Hematopoietic multipotent progenitor cell treated with erythropoietin and hydrocortisone succinate and interleukin-3 and kit ligand, for 4 days (in vitro differentiated cells): ENCODE data around the gene SURF4.
"Not testable (repeated sequence)": the region's sequence is repeated elsewhere in the genome, so short reads cannot be mapped to it uniquely, and the experiment has no call there.

Source experiments
- DNase-seq: peaks from one replicate; pipeline ENCODE4 v3.0.0-alpha.2; 2015

Gene SURF4

DNA sequence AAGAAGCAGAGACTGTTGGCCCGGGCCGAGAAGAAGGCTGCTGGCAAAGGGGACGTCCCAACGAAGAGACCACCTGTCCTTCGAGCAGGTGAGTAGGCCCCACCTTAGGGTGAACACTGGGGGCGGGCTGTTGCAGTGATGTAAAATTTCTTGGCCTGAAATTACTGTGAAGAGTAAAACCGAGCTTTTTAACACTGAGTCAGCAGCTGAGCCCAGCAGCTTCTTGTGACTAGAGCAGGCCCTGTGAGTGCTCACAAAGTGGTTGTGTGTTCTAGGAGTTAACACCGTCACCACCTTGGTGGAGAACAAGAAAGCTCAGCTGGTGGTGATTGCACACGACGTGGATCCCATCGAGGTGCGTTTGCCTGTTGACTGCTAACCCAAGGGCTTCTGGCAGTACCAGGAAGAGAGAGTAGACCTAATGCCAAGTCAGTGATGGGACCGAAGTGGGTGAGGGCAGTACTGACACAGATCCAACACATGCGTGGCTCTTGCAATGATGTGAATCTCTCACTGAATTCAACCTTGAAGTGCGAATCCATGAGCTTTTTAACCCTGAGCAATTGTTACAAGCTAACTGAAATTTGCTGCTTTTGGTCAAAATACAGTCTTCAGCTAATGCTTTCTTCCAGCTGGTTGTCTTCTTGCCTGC lies 25.8 kb downstream of the SURF4 start:
- no peak for DNase-seq

DNA sequence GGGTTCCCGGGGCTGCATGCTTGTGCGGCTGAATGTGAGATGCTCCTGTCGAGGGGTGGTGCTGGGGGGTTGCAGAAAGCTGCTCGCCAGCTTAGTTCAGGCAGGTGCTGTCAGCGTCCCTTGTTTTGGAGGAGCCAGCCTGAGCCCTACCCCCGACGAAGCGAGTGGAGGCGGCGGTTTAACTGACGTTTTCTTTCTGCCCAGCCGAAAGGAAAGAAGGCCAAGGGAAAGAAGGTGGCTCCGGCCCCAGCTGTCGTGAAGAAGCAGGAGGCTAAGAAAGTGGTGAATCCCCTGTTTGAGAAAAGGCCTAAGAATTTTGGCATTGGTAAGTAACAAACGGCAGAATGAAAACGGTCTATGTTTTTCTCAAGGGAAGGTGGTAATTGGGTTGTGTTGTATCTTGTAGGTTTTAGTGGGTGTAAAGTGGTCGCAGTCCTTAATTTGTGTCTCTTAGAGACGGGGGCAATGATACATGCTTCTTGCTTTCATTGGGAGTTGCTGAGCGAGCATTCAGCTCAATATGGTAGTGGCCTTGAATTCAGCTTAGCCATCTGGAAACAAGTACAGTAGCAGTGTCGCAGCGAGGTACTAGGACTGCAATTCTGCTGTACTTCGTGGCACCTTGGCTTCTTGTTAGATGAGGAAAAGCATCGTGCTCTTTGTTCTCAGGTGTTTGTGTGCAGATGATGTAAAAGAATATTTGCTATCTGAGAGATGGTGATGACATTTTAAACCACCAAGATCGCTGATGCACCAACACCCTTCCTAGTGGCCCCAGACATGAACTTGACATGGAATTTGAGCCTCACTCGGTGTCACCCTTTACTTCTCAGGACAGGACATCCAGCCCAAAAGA lies 26.9 kb downstream of the SURF4 start:
- no peak for DNase-seq

DNA sequence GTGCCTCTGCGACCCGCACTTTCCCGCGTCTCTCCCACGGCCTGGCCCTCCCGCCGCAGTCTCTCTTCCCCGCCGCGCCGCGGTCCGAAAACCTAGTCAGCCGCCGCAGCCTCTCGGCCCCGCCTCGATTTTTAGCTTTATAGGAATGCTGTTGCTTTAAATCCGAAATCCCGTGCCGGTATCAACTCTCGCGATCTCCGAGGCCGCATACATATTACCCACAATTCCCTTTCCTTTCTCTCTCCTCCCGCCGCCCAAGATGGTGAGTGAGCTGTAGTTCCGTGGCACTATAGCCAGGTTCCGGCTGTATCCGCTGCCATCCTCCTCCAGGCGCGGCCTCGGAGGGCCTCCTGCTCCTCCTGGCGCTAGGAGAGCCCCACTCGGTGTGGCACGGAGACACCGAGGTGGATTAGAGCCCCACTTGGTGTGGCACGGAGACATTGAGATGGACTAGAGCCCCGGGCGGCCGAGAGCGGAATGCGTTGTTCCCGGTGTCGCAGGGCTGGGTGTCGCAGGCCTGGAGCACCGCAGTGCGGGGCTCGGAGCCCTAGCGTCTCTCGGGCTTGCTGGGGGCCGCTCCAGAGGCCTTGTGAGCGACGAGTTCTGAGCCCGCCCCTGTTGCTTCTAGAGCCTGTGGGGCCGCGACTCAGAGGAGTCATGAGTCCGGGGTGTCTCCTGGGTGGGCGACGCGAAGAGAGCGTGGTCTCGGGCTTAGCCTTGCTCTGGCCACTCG lies 27.7 kb downstream of the SURF4 start, which contains the start of the genes MED22 and RPL7A:
Gene MED22, minus strand, starts transcription at position 147 of the 733 bp plus-strand sequence. CDS start 1,469 bp downstream, outside the sequence.
Gene RPL7A, plus strand, starts transcription at position 234 of the 733 bp plus-strand sequence. Its CDS starts 26 bp downstream, at position 260.
- DNase-seq: peak; percentile 98

DNA sequence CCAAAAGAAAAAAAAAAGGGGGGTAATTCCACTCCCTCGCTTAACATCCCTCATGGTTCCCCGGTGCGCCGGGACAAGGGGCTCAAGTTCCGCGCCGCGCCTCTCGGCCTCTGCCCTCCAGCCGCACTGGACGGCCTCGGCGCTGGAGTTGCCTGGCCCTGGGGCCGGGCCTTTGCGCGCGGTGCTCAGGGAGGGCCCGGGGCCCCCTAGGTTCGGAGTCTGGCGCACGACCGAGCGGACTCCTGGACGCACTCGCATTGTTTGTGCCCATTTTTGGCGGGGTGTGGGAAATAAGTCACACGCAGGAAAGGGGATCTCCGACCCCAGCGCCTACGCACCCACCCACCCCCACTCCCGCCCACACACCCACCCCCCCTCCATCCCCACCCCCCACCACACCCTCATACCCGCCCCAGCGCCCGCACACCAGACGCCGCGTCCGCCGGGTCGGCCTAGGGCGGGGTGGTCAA lies 28.3 kb downstream of the SURF4 start:
- DNase-seq: peak; percentile 73

DNA sequence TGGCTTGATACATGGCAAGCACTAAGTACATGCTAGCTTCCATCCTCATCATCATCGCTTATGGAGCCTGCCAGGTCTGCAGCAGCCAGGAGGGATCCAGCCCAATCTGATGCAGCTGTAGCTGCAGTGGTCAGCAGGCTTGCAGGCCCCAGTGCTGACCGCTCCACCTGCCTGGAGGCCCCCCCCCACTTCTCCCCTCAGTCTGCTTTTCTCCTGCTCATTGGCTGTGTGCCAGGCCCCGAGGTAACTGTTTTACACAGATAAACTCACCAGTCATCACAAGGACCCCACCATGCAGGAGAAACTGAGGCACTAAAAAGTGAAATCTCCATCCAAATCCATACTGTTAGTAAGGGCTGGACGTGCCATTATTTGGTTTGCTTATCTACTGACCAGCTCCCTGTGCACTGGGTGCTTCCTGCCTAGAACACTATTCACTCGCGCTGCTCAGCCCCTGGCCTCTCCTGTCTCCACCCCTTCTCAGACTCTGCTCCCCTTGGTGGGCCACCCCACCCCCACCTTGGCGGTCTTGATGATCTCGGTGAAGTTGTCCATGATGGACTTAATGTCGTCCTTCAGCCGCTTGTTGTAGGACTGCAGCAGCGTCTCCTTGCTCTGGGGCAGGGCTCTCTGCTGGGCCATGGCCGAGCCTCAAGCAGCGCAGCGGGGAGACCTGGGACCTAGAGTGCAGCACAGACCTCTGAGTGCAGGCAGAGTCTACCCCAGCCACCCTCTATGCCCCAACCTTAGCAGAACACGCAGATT lies 29.7 kb downstream of the SURF4 start:
- no peak for DNase-seq

DNA sequence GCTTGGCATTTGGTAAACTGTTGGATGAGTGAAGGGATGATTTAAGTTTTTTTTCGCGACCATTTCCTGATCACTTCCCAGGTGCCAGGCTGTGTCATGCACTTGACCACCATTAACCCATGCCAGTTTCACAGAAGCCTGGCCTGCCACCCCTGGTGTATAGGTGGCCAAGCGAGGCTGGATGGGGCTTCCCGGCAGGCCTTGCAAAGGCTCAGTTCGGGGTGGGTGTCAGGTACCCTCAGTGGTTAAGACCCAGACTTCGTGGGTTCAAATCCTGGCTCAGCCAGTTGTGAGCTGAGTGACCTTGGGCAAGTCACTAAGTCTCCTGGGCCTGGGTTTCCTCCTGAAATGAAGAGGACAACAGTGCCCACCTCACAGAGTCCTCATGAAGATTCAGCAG lies 30.3 kb downstream of the SURF4 start:
- no peak for DNase-seq

DNA sequence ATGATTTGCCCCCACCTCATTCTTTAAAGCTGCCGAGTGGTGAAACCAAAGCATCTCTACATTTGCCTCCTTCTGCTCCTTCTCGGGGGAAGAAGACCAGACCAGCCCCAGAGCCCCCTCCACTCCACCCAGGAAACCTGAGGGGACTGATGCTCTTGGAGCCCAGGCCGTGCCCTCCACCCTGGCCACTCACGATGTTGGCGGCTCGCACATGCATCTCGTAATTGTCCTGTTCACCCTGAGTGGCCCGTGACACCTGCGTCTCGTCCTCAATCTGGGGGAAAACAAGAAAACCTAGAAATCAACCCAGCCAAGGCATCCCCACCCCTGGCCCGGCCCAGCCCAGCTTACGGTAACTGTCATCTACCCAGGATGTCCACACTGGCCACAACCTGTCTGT lies 30.9 kb downstream of the SURF4 start:
- no peak for DNase-seq

DNA sequence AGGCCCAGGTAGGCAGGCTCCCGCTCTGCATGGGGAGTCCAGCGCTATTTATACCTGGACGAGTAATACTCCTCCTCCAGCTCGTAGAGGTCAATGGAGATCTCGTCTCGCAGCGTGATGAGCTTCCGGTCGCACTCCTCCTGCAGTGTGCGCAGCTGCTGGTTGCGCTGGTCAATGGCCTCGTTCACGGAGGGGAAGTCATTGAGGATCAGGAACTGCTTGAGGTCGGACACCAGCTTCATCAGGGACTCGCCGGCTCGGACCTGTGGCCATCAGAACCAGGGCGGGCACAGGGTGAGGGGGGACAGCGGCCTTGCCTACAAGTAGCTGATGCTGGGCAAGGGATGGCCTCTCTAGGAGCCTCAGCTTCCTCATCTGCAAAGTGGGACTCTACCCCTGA lies 31.8 kb downstream of the SURF4 start:
- no peak for DNase-seq

DNA sequence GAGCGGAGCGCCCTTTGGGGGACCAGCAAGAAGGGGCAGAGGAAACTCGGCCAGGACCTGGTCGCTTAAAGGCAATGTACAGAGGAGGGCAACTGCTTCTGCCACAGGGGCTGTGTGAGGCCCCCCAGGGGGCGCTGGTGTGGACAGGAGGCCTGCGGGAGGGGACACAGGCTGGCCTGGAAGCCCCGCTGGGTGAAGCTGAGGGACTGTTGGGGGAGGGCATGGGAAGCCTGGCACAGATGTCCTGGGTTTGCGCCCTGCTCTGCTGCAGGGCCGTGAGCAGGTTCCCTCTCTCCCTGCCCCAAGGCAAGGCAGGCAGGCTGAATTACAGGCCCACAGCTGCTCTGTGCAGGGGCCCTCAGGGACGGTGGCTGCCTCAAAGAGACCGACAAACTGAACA lies 33.3 kb downstream of the SURF4 start:
- DNase-seq: peak; percentile 62

DNA sequence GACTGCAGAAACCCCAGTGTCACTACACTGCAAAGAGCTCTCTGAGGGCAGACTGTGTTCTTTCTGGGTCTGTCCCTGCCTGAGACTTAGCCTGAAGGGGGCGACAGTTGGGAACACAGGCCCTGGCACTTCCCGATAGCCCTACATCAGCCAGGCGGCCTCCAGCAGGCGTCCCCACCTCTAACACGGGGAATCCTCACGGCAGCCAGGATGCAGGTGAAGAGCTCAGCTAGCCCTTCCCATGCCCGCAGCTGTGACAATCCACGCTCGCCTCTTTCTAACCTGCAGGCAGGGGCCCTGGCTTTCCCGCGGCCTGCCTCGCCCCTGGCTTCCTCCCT lies 33.8 kb downstream of the SURF4 start:
- no peak for DNase-seq

DNA sequence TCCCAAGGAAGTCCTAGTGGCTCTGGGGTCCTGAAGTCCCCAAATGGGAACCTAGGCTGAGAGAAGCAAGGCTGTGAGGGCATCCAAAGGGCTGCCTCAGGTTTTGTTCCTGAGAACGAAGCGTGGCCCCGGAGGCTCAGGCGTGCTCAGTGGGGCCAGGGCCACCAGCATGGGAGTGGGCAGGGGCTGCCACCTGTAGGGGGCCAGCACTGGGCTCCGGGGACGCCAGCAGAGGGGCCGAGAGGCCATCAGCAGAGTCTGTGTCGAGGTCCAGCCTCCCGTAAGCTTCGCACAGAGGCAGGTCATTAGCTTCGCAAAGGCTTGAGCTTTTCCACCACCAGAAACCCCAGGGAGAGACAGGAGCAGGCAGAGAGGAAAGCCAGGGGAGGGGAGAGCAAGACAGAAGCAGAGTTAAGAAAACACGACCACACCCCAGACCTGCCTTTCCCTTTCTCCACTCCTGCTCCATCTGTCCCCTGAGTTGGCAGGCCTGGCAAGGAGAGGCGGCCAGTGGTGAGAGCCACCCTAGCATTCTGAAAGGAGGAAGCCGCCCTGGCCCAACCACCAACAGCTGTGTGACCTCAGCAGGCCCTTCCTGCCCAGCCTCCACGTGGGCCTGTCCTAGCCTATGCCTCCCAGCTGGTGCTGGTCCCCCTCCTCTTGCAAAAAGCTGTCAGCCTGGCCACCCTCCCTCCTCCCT lies 34.3 kb downstream of the SURF4 start:
- peak; percentile 88 for DNase-seq

DNA sequence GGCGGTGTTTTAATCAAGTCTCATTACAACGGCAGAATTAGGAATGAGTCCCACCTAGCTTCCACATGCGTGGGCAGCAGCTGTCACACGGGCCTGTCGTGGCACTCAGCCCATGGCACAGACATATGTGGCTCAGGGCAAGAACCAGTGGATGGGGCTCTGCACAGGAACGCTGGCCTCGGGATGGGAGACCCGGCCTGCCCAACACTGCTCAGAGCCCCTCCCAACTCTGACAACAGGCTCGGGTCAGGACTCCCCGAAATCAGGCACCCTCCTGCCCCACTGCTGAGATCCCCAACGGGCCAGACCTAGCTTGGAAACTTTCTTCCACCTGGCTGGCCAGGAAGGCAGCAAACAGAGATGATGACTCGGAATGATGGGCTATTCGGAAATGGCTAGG lies 34.9 kb downstream of the SURF4 start:
- DNase-seq: no peak

DNA sequence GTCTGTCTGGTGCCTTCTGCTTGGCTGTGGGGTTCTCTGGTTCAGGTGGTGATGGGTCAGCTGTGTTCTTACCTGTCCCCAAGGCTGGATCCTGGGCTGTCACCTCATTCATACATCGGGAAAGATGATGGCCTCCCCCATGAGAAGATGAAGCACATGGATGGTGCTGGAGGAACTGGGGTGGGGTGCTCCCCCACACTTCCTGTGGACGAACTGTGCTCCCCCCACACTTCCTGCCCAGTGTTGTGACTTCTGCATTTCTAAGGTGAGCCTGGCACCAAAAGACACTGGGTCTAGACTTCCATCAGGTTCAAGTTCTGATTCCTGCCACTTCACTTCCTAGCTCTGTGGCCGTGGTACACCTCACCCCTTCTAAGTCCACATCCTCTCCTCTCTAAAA lies 35.6 kb downstream of the SURF4 start:
- DNase-seq: peak; percentile 74

DNA sequence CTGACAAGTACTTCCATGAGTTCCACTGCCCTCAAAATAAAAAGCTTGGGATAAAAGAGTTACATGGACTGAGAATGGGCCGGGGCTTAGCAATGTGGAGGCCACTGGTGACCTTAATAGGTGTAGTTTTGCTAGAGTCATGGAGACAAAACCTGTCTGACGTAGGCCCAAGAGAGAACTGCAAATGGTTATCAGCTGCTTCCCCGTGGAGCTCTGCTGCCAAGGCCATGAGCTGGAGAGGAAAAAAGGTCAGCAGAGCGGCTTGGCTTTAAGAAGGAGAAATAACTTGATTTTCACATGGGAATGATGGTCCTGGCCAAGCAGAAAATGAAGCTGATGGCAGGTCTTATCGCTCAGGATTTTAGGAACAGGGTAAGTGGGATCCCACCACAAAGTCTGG lies 36.2 kb downstream of the SURF4 start:
- DNase-seq: no peak

DNA sequence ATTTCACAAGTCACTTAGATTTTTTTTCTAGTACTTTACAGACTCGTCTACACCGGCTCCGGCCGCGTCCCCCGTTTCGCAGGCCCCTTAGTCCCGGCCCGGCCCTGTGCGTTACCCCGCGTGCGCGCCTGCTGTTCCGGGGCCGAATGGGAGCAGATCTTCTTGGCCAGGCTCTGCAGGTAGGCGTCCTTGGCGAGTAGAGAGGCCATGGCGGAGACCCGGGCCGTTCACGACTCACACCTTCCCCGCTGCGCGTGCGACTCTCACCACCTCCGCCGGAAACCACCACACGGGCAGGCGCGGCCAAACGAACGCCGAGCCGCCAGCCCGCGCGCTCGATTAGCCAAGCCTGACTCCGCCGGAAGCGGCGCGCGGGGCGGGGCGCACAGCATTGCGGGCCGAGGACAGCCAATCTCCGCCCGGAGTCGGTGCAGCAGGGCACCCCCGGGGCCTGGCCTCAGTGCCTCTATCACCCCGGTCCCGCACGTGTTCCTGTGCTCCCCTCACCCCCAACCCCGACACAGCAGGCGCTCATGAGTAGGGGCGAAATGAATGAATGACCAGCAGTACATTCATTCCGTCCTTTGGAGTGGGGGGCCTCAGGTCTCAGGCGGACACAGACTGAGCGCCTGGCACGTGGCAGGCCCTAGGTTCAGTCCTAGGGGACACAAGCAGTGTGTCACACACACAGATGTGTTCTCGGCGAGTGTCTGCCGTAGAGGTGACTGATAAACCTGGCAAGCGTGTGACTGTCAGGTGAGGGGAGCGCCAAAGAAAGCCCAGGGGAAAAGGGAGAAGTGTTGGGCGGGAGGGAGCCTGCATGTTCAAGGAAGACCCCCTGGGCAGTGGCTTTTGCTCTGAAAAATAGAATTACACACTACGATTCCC lies 39.7 kb downstream of the SURF4 start, which contains the start of gene SURF6:
Gene SURF6, minus strand, starts transcription at position 265 of the 888 bp plus-strand sequence. Its CDS starts 56 bp downstream, at position 209.
- peak; percentile 97 for DNase-seq

DNA sequence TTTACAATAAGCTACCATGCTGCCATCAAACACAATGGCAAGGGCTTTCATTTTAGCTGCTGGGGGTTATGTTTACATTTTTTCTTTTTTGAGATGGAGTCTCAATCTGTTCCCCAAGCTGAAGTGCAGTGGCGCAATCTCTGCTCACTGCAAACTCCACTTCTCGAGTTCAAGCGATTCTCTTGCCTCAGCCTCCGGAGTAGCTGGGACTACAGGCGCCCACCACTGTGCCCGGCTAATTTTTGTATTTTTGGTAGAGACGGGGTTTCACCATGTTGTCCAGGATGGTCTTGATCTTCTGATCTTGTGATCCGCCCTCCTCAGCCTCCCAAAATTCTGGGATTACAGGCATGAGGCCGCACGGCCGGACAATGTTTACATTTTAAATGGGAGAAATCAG lies 41.0 kb downstream of the SURF4 start:
- DNase-seq: not testable (repeated sequence)

DNA sequence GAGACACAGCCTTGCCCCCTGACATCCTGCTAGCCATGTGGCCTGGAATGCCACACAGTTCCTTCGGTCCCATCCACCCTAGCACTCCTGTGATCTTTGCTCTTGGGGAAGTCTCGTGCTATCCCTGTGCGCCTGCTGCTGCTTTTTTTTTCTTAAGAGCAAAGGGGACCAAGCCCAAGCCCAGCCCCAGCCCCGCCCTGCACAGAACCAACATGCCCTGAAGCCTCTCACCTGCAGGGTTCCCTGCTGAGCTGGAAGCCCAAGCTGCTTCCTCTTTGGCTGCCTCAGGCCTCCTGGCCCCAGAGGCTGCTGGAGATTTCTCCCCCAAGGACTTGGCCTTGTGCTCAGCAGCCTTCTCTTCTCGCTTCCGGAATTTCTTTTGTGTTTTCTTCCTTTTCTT lies 41.7 kb downstream of the SURF4 start:
- peak; percentile 41 for DNase-seq

DNA sequence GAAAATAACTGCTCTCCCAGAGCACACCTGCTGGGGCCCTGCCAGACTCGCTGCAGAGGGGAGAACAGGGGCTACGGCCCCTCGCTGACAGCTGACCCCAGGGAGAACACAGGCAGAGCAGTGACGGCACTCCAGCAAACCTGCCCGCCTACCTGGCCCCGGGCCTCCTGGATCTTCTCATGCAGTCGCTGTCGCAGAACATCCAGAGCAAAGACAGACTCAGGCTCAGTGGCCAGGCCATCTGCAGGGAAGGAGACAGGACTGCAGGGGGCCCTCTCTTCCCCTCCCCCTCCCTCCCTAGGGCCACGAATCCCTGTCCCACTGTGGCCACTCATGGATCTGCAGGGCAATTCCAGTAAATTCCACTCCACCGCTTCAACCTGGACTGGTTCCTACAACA lies 42.3 kb downstream of the SURF4 start:
- DNase-seq: no peak

DNA sequence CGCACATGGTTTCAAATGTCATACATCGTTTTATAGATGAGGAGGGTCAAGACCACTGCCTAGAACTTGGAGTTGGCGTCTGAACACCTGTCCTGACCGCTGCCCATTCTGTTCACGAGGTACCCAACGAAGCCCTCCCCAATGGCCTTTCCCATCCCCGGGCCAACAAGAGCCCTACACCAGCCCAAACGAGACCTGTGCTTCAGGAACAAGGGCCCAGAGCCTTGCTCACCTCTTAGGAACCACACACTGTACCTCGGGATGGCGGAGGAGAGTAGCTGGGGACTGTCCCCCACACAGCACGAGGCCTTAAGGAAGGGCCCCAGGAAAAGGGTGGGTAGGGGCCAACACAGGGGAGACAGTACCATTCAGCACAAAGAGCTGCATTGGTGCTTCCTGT lies 42.8 kb downstream of the SURF4 start:
- DNase-seq: no peak

DNA sequence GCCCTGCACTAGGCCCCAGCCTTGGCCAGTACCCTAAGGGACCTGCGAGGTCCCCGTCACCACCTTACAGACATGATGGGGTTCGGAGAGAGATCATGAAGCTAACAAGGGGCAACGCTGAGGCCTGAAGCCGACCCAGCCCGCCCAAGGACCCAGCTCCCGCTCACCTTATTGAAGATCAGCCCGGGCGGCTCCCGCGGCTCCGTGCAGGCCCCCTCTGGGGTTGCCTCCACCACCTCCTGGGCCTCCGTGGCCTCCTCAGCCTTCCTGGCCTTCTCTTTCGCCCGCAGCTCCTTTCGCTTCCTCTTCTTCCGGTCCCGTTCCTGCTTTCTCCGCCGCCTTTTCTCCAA lies 43.5 kb downstream of the SURF4 start:
- DNase-seq: no peak
